ENCODE results near the gene APBB3.
"Not testable (repeated sequence)": the region's sequence is repeated elsewhere in the genome, so short reads cannot be mapped to it uniquely, and the experiment has no call there.

- TF ChIP-seq ZNF445 (CRISPR knock-in tag; IDR thresholded peaks at IDR 0.05; ENCODE audit: low read depth); RBFOX2 (IDR thresholded peaks at IDR 0.05; ENCODE audit: low read depth, low read length); NFE2 (IDR thresholded peaks at IDR 0.05; ENCODE audit: low read depth); CHD1 (IDR thresholded peaks at IDR 0.05; ENCODE audit: low read length); FOXP1 (CRISPR knock-in tag; IDR thresholded peaks at IDR 0.05); JUND (IDR thresholded peaks at IDR 0.05; ENCODE audit: borderline replicate concordance, low read depth, low read length); JUND (tag; IDR thresholded peaks at IDR 0.05; ENCODE audit: borderline replicate concordance, low read depth, low read length): not testable (repeated sequence)
- TF ChIP-seq, protein P1, sequence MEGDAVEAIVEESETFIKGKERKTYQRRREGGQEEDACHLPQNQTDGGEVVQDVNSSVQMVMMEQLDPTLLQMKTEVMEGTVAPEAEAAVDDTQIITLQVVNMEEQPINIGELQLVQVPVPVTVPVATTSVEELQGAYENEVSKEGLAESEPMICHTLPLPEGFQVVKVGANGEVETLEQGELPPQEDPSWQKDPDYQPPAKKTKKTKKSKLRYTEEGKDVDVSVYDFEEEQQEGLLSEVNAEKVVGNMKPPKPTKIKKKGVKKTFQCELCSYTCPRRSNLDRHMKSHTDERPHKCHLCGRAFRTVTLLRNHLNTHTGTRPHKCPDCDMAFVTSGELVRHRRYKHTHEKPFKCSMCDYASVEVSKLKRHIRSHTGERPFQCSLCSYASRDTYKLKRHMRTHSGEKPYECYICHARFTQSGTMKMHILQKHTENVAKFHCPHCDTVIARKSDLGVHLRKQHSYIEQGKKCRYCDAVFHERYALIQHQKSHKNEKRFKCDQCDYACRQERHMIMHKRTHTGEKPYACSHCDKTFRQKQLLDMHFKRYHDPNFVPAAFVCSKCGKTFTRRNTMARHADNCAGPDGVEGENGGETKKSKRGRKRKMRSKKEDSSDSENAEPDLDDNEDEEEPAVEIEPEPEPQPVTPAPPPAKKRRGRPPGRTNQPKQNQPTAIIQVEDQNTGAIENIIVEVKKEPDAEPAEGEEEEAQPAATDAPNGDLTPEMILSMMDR (IDR thresholded peaks at IDR 0.05 in 2 of 3, conservative IDR thresholded peaks at IDR 0.05 in 1 of 3; ENCODE audit: insufficient read depth in 2 of 3, low read depth in 1 of 3, low read length in 3 of 3) = not testable (repeated sequence)
Observed at GRCh38 chr5:140593070-140593469, 28.7 kb upstream of the APBB3 start.

Measured in K562 (cell line).